Colonic mucosa (tissue), 4 donors: ENCODE data around the gene NCOA3. TPM values are rescaled to one million over a fixed set of nuclear protein-coding genes. Genes with fewer than 3 reads are reported as not detected.

Source experiments
- DNase-seq: peaks from one replicate; pipeline ENCODE4 v3.0.0-alpha.2; 2020
- H3K27ac ChIP-seq: fragments of 200-600 bp; one replicate; pipeline ENCODE4 v1.8.0; 2021
- H3K27me3 ChIP-seq: fragments of 200-600 bp; one replicate; pipeline ENCODE4 v1.8.0; 2021
- H3K36me3 ChIP-seq: fragments of 200-600 bp; one replicate; pipeline ENCODE4 v1.8.0; 2021
- H3K4me1 ChIP-seq: fragments of 200-600 bp; one replicate; pipeline ENCODE4 v1.8.0; 2021; ENCODE audit warnings: mild to moderate bottlenecking
- H3K4me3 ChIP-seq: fragments of 200-600 bp; one replicate; pipeline ENCODE4 v1.8.0; 2021
- H3K9ac ChIP-seq, 2 donors: one replicate each; pipeline ENCODE4 v1.7.0; 2013; ENCODE audit warnings: control low read depth in 2 of 2, low read depth in 2 of 2, low read length in 2 of 2
- H3K9me3 ChIP-seq: fragments of 200-600 bp; one replicate; pipeline ENCODE4 v1.8.0; 2021
- intact Hi-C: fragments of 100-400 bp; cut with DNase I; formaldehyde crosslinking; loops from one replicate; pipeline ENCODE4 v1.14.1; 2022
- total RNA-seq, 2 donors: library from RNA; stranded (reverse); fragmentation: NEBNext Ultra II Directional in 1 of 2; extraction: Animal tissue kit (Norgen Biotek cat#: 25700) in 1 of 2; gene quantifications; one replicate each; pipeline ENCODE4 v1.2.1, GENCODE V29; 2021
- TF ChIP-seq, protein P1 (sequence below): fragments of 200-600 bp; IDR thresholded peaks from one replicate; pipeline ENCODE4 v1.8.0; 2022; ENCODE audit warnings: antibody characterized with exemption, mild to moderate bottlenecking
- donor health status: healthy.
- donor health status: DM: no; HTN: no; CAD: no.
- donor health status: DM: no; HTN: no; CAD: no.

The NCOA3 gene
- total RNA-seq, 2 donors from 2014 or later: 17.1 to 24.2 TPM

DNA sequence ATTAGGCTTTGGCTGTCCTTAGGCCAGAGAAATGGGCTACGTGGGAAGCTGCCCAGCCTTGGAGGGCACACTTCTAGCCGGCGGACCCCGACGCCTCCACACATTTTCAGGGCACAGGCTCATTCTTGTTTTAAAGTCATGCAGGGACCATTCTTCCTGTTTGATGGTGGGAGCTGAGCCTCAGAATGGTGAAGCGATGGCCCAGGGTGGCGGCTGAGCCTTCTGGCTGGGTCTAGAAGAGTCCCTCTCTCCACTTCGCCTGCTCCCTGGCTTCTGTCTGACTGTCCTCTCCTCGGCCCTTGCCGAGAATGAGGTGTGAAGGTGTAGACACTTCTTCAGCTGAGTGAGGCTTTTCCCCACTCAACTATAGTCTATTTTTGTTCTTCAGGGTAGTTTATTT is 169.2 kb downstream of the NCOA3 start:
- no peaks in the 10 kb centered on the region for H3K9me3 ChIP-seq
- no peaks in the 10 kb centered on the region for H3K36me3 ChIP-seq
- no peaks in the 10 kb centered on the region for H3K4me1 ChIP-seq
- H3K27me3 ChIP-seq: no peaks in the 10 kb centered on the region
- TF ChIP-seq, protein P1, sequence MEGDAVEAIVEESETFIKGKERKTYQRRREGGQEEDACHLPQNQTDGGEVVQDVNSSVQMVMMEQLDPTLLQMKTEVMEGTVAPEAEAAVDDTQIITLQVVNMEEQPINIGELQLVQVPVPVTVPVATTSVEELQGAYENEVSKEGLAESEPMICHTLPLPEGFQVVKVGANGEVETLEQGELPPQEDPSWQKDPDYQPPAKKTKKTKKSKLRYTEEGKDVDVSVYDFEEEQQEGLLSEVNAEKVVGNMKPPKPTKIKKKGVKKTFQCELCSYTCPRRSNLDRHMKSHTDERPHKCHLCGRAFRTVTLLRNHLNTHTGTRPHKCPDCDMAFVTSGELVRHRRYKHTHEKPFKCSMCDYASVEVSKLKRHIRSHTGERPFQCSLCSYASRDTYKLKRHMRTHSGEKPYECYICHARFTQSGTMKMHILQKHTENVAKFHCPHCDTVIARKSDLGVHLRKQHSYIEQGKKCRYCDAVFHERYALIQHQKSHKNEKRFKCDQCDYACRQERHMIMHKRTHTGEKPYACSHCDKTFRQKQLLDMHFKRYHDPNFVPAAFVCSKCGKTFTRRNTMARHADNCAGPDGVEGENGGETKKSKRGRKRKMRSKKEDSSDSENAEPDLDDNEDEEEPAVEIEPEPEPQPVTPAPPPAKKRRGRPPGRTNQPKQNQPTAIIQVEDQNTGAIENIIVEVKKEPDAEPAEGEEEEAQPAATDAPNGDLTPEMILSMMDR: no peak
- intact Hi-C loops: no loop called here
- no peak overlapping the region for H3K27ac ChIP-seq
- no peak overlapping the region for H3K4me3 ChIP-seq
- no peak overlapping the region for H3K9ac ChIP-seq
- no peak for DNase-seq

GRCh38 chr20:47672166-47672565 is 170.5 kb downstream of the NCOA3 start:
- TF ChIP-seq, protein P1: no peak
- no peak for DNase-seq
- no peak overlapping the region for H3K4me3 ChIP-seq
- H3K4me1 ChIP-seq: no peaks in the 10 kb centered on the region
- intact Hi-C loops: no loop called here
- no peaks in the 10 kb centered on the region for H3K27me3 ChIP-seq
- no peak overlapping the region for H3K27ac ChIP-seq
- H3K36me3 ChIP-seq: no peaks in the 10 kb centered on the region
- no peaks in the 10 kb centered on the region for H3K9me3 ChIP-seq
- no peak overlapping the region for H3K9ac ChIP-seq

DNA sequence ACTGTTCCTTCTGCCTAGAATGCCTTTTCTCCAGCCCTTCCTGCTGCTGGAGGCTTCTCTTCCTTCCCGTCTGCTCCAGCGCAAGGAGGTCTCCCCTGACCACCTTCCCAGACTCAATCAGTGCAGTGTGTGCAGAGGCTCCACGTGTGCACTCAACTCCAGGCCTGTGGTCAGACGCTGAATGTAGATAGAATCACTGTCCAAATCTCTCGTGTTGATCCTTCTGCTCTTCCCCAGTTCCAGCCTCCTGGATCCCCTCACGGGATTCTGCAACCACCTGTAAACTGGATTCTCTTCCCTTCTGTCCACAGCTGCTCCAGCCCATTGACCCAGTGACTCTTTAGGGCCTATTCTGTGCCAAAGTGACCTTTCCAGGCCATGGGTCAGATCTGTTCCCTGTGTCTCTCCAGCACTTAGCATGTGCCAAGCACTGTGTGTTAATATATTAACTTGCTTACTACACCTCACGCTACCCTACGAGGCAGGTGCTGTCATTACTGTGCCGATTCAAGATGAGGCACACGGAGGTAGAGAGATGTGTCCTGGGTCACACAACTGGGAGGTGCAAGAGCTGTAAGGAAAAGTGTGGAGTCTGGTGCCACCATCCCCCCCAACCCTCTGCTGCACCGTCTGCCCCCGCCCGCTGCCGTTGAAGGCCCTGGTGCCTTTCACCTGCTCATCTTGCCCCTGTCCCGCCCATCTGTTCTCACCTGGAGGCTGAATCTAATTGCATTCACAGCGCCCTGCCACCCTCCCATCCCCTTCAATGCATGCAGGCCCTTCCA is 171.4 kb downstream of the NCOA3 start:
- intact Hi-C loops: no loop called here

DNA sequence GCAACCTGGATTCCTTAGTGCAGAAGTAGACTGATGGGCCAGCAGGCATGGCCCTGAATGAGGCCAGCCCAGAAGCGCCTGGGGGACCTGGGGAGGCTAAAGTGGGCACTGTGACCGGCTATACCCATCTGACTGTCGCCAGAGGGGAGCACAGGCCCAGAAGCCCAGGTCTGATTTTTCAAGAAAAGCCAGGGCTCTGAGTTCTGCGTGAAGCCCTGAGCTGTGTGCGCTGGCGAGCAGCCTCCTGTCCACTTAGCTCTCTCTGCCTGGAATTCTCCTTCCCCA is 171.9 kb downstream of the NCOA3 start:
- Histone ChIP-seq H3K36me3 (no peaks in the 10 kb centered on the region), H3K9ac (no peak overlapping the region), H3K4me3 (no peak overlapping the region), H3K27ac (no peak overlapping the region), H3K9me3 (no peaks in the 10 kb centered on the region), H3K27me3 (no peaks in the 10 kb centered on the region), H3K4me1 (no peaks in the 10 kb centered on the region)
- TF ChIP-seq, protein P1: no peak
- intact Hi-C loops: no loop called here
- no peak for DNase-seq

More for the DNA sequence above, 171.4 kb downstream of the NCOA3 start:
- Histone ChIP-seq H3K27ac (no peak overlapping the region), H3K4me3 (no peak overlapping the region), H3K27me3 (no peaks in the 10 kb centered on the region), H3K9me3 (no peaks in the 10 kb centered on the region), H3K36me3 (no peaks in the 10 kb centered on the region), H3K9ac (no peak overlapping the region), H3K4me1 (no peaks in the 10 kb centered on the region)
- no peak for DNase-seq
- TF ChIP-seq, protein P1: no peak

DNA sequence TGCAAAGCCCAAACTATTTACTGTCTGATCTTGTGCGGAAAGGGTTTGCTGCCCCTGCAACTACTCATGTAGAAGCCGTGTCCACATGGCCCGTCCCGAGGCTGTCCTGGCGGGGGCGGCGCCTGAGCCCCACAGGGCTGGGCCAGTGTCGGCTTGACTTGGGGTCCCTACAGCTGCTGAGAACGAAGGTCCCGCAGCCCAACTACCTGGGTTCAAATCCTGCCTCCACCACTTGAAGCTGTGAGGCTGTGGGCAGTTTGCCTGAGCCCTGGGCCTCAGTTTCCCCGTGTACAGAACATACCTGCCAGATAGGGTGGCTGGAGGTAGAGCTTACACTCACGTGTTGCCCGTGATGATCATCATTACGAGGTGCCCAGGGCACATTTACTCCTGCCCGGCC is 172.5 kb downstream of the NCOA3 start:
- no peaks in the 10 kb centered on the region for H3K27me3 ChIP-seq
- no peaks in the 10 kb centered on the region for H3K9me3 ChIP-seq
- intact Hi-C loops: no loop called here
- DNase-seq: no peak
- TF ChIP-seq, protein P1: no peak
- H3K27ac ChIP-seq: no peak overlapping the region
- H3K9ac ChIP-seq: no peak overlapping the region
- no peaks in the 10 kb centered on the region for H3K36me3 ChIP-seq
- no peak overlapping the region for H3K4me3 ChIP-seq
- no peaks in the 10 kb centered on the region for H3K4me1 ChIP-seq
